K562 (cell line): Measurements from ENCODE around the gene CBX4. TPM values are rescaled to one million over a fixed set of nuclear protein-coding genes. Genes with fewer than 3 reads are reported as not detected.

Source experiments
- E2F8 ChIP-seq: fragments of 450-650 bp; IDR thresholded peaks from 2 replicates; pipeline ENCODE4 v1.7.1; 2018; ENCODE audit warnings: mild to moderate bottlenecking, low read depth; ENCODE audit not compliant: partially characterized antibody
- FOXK2 ChIP-seq, 2 experiments: fragments of 450-650 bp; IDR thresholded peaks in 1 of 2; conservative IDR thresholded peaks in 1 of 2; 2 replicates each; pipeline ENCODE4 v1.6.1; 2016; ENCODE audit warnings: low read depth in 2 of 2, mild to moderate bottlenecking in 1 of 2
- MAX ChIP-seq: sonication (generic); formaldehyde crosslinking; IDR thresholded peaks from 2 replicates; pipeline ENCODE4 v1.9.0; 2022; ENCODE audit warnings: mild to moderate bottlenecking, missing genetic modification reagents
- NEUROD1 ChIP-seq: fragments of 150-350 bp; IDR thresholded peaks from 2 replicates; pipeline ENCODE4 v1.6.1; 2014; ENCODE audit warnings: borderline replicate concordance, low read length, low read depth; ENCODE audit not compliant: partially characterized antibody
- NONO ChIP-seq, 2 experiments: fragments of 200-400 bp in 1 of 2; fragments of 450-650 bp in 1 of 2; formaldehyde crosslinking in 1 of 2; IDR thresholded peaks; 2 replicates each; pipeline ENCODE4 v1.6.1; 2017; ENCODE audit warnings: low read depth in 2 of 2, mild to moderate bottlenecking in 2 of 2, moderate library complexity in 2 of 2, low read length in 1 of 2
- NRF1 ChIP-seq, 2 experiments: fragments of 450-650 bp; IDR thresholded peaks in 1 of 2; conservative IDR thresholded peaks in 1 of 2; 2 replicates each; pipeline ENCODE4 v1.6.1; 2014; ENCODE audit warnings: mild to moderate bottlenecking in 2 of 2
- POLR2H ChIP-seq: IDR thresholded peaks from 2 replicates; pipeline ENCODE4 v1.6.1; 2016; ENCODE audit warnings: missing genetic modification characterization, low read depth, mild to moderate bottlenecking, control low read depth, missing compliant biosample characterization, moderate library complexity
- SIN3A ChIP-seq, 2 experiments: fragments of 150-350 bp in 1 of 2; IDR thresholded peaks; 2 replicates each; pipeline ENCODE4 v1.6.1; 2011 to 2016; ENCODE audit warnings: borderline replicate concordance in 2 of 2, low read depth in 2 of 2, low read length in 2 of 2, mild to moderate bottlenecking in 2 of 2, moderate library complexity in 2 of 2; ENCODE audit not compliant: control insufficient read depth in 1 of 2
- SMAD1 ChIP-seq: fragments of 150-350 bp; IDR thresholded peaks from 2 replicates; pipeline ENCODE4 v1.6.1; 2014; ENCODE audit warnings: low read length, low read depth; ENCODE audit not compliant: partially characterized antibody
- SRF ChIP-seq, 2 experiments: fragments of 250-450, 450-650 bp in 1 of 2; sonication (Bioruptor Pico) in 1 of 2; sonication (generic) in 1 of 2; formaldehyde crosslinking; IDR thresholded peaks; 2 replicates each; pipeline versions ENCODE4 v1.5.0 to v1.5.1; 2020 to 2022; ENCODE audit warnings: mild to moderate bottlenecking in 1 of 2, missing genetic modification reagents in 1 of 2
- ZBED1 ChIP-seq: IDR thresholded peaks from 2 replicates; pipeline ENCODE4 v1.6.1; 2014
- ZBTB11 ChIP-seq, 3 experiments: fragments of 200-800 bp in 1 of 3; fragments of 250-450 bp in 1 of 3; fragments of 450-650 bp in 1 of 3; sonication (Bioruptor Pico) in 1 of 3; sonication (Bioruptor generic) in 1 of 3; formaldehyde crosslinking in 1 of 3; IDR thresholded peaks; 2 replicates each; pipeline versions ENCODE4 v1.6.1 to v1.8.0; 2016 to 2022; ENCODE audit warnings: mild to moderate bottlenecking in 2 of 3, missing genetic modification characterization in 2 of 3, missing compliant biosample characterization in 1 of 3, moderate library complexity in 1 of 3
- ZBTB12 ChIP-seq: fragments of 250-450 bp; sonication (Bioruptor Pico); IDR thresholded peaks from 2 replicates; pipeline ENCODE4 v1.4.0; 2020
- ZNF140 ChIP-seq: fragments of 250-450 bp; sonication (Bioruptor Pico); IDR thresholded peaks from 2 replicates; pipeline ENCODE4 v1.8.0; 2021; ENCODE audit warnings: moderate library complexity, mild to moderate bottlenecking, inconsistent platforms
- ZNF395 ChIP-seq: fragments of 200-800 bp; sonication (Bioruptor generic); IDR thresholded peaks from 2 replicates; pipeline ENCODE4 v1.6.1; 2017; ENCODE audit warnings: missing genetic modification characterization, missing compliant biosample characterization
- polyA plus RNA-seq, 8 experiments: library from polyadenylated mRNA; depleted of rRNA in 4 of 8; stranded (reverse) in 5 of 8; unstranded in 3 of 8; fragments of >200 nt; fragmentation: Nextera tagmentation in 2 of 8; fragmentation: Illumina TruSeq in 1 of 8; extraction: Ambion mirVana in 2 of 8; extraction: Trizol in 1 of 8; gene quantifications; 2 replicates each; pipeline versions ENCODE4 v1.2.1 to v1.2.3, GENCODE V29; 2011 to 2014; ENCODE audit warnings: inconsistent platforms in 1 of 8, missing spikeins in 1 of 8
- total RNA-seq, 7 experiments: library from RNA; depleted of rRNA in 6 of 7; stranded (reverse); fragments of >200 nt in 6 of 7; fragmentation: Illumina TruSeq in 2 of 7; extraction: Trizol in 2 of 7; gene quantifications; 2 replicates each; pipeline versions ENCODE4 v1.2.1 to v1.2.3, GENCODE V29; 2011 to 2021; ENCODE audit warnings: low replicate concordance in 1 of 7

Gene CBX4
- total and polyA plus RNA-seq, 9 of the 15 experiments (the other 6 are each of a cell fraction or from before 2014, with no cell fraction given): 0.98 to 50.5 (median 10.0) TPM

GRCh38 chr17:79796763-79797491 is 42.3 kb downstream of the CBX4 start, which contains the start of gene CBX8 (continued):
- TF ChIP-seq ZBTB12 (peak; percentile 90), ZNF395 (peak; percentile 9; the same call in 1 of the 2 replicates), SRF (CRISPR knock-in tag; IDR thresholded peaks at IDR 0.05) (peak in 1 of 2 experiments; percentile 51; a peak in 1 of 4 replicates), FOXK2 (conservative IDR thresholded peaks at IDR 0.05 in 1 of 2, IDR thresholded peaks at IDR 0.05 in 1 of 2; ENCODE audit: low read depth in 2 of 2) (peak; percentile 58 to 61; a peak in 2 of 4 replicates), SIN3A (IDR thresholded peaks at IDR 0.05; ENCODE audit: borderline replicate concordance in 2 of 2, control insufficient read depth in 1 of 2, low read depth in 2 of 2, low read length in 2 of 2) (no peak; a peak in 1 of 4 replicates), SMAD1 (peak; percentile 34), NRF1 (conservative IDR thresholded peaks at IDR 0.05 in 1 of 2, IDR thresholded peaks at IDR 0.05 in 1 of 2) (peak; percentile 81 to 86), NONO (IDR thresholded peaks at IDR 0.05; ENCODE audit: low read depth in 2 of 2, low read length in 1 of 2) (peak in 1 of 2 experiments; percentile 40; a peak in 1 of 4 replicates), ZBED1 (no peak), ZBTB11 (CRISPR knock-in tag; IDR thresholded peaks at IDR 0.05) (0 out of 6 replicates have a peak, but pooled peaks of 1 of the 3 experiments have one; percentile 46), POLR2H (tag) (no peak), E2F8 (peak; percentile 39), ZNF140 (no peak), NEUROD1 (peak; percentile 94), MAX (CRISPR knock-in tag) (peak; percentile 63; the same call in 1 of the 2 replicates)
